ENCODE data around the gene PCSK6. TPM values are rescaled to one million over a fixed set of nuclear protein-coding genes. Genes with fewer than 3 reads are reported as not detected.

Gene PCSK6
- total RNA-seq, 2 experiments from 2014 or later, result 2.7 to 3.0 TPM

DNA sequence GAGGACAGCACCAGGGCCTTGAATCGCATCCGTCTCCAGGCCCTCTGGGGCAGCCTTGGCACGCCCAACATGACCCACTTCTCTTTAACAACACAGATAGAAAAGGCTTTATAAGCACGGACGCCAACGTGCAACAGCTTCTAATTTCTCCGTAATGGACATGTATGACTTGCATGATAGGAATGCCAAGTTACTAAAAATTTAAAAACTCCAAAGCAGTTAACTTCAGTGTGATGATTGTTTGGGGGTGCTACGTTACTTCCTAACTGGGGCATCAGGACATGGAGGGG is 163.5 kb downstream of the PCSK6 start:
- ChIA-PET CTCF (no interaction called here), POLR2A (no interaction called here)
- ATAC-seq, result no peak
- intact Hi-C loops (cut with micrococcal nuclease), result loop anchor here (10.0 kb wide), 1 partner anchor 169 kb away; no protein-coding TSS in a partner anchor
- H3K9me3 Mint-ChIP-seq, result no peaks in the 10 kb centered on the region
- H3K4me3 Mint-ChIP-seq, result no peak overlapping the region
- no peak for DNase-seq
- H3K36me3 Mint-ChIP-seq (ENCODE audit: low read depth), result no peaks in the 10 kb centered on the region
- no peak overlapping the region for H3K27ac Mint-ChIP-seq
- no peaks in the 10 kb centered on the region for H3K27me3 Mint-ChIP-seq
- TF ChIP-seq, protein P1, sequence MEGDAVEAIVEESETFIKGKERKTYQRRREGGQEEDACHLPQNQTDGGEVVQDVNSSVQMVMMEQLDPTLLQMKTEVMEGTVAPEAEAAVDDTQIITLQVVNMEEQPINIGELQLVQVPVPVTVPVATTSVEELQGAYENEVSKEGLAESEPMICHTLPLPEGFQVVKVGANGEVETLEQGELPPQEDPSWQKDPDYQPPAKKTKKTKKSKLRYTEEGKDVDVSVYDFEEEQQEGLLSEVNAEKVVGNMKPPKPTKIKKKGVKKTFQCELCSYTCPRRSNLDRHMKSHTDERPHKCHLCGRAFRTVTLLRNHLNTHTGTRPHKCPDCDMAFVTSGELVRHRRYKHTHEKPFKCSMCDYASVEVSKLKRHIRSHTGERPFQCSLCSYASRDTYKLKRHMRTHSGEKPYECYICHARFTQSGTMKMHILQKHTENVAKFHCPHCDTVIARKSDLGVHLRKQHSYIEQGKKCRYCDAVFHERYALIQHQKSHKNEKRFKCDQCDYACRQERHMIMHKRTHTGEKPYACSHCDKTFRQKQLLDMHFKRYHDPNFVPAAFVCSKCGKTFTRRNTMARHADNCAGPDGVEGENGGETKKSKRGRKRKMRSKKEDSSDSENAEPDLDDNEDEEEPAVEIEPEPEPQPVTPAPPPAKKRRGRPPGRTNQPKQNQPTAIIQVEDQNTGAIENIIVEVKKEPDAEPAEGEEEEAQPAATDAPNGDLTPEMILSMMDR (IDR thresholded peaks at IDR 0.05), result no peak
- peaks cover 4% of the 10 kb centered on the region for H3K4me1 Mint-ChIP-seq (ENCODE audit: low read depth)

DNA sequence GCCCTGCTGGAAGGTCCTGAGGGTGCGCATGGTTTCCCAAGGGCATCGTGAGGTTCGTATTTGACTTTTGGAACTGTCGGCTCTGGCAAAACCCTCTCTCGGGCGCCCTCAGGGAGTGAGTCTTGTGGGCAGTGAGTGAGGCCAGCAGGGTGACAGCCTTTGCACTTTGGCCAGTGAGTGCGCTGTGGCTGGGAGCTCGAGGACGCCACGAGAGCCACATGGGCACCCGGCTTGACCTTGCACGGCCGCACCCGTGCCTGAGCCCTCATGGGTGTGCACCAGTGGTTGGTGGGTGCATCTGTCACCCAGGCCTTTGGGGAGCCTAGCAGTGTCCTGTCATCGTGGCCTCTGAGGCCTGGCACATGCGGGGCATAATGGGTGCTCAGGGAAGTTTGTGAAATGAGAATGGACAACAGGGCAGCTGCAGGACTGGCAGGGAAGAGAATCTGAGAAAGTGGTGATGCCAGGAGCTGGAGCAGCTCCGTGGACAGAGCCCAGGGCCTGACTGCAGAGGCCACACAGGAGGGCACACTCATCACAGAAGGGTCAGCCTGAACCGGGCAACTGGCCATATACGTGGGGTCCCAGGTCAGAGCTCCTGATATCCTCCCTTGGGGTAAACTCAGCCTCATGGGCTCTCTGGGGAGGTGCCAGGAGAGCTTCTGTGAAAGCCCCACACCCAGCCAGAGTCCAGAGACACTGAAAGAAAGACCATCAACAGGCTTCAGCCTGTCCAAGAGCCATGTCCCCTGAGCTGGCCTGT is 164.1 kb downstream of the PCSK6 start:
- no peak overlapping the region for H3K4me3 Mint-ChIP-seq
- H3K36me3 Mint-ChIP-seq (ENCODE audit: low read depth), result no peaks in the 10 kb centered on the region
- no peak for DNase-seq
- intact Hi-C loops (cut with micrococcal nuclease), result loop anchor here (10.0 kb wide), 1 partner anchor 169 kb away; no protein-coding TSS in a partner anchor
- POLR2A ChIA-PET, result no interaction called here
- CTCF ChIA-PET, result no interaction called here
- H3K4me1 Mint-ChIP-seq (ENCODE audit: low read depth), result peaks cover 9% of the 10 kb centered on the region
- ATAC-seq, result no peak
- H3K27me3 Mint-ChIP-seq, result no peaks in the 10 kb centered on the region
- no peaks in the 10 kb centered on the region for H3K9me3 Mint-ChIP-seq
- no peak overlapping the region for H3K27ac Mint-ChIP-seq
- TF ChIP-seq, protein P1 (IDR thresholded peaks at IDR 0.05), result no peak

DNA sequence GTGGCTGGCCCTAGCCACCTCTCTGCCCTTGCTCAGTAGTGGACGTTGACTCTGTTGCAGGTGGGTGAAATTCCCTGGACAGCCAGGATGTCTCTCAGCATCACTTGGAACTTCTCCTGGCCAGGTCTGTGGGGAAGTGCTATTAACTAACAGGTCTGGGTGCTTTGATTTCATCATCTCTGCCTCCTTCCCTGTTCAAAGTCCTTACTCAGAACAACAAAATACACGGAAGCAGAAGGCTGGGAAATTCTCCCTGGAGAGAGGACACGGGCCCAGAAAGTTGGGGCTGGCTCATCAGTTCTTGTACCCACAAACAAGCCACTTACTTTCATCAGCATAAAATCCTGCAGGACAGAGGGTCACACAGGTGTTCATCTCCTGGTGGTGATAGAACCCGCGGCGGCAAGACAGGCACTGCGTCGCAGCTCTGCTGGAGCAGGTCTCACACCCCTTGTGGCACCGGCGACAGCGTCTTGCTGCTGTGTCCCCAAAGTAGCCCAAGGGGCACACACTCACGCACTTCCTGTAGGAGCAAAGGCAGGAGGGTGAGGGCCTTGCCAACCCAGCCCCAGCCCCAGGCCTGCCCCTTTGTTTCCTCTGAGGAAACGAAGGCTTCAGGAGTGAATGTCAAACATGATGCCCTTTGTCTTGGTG is 164.9 kb downstream of the PCSK6 start:
- no peaks in the 10 kb centered on the region for H3K9me3 Mint-ChIP-seq
- peaks cover 13% of the 10 kb centered on the region for H3K4me1 Mint-ChIP-seq (ENCODE audit: low read depth)
- H3K36me3 Mint-ChIP-seq (ENCODE audit: low read depth), result no peaks in the 10 kb centered on the region
- ChIA-PET CTCF (no interaction called here), POLR2A (no interaction called here)
- DNase-seq (no peak), ATAC-seq (no peak)
- TF ChIP-seq, protein P1 (IDR thresholded peaks at IDR 0.05), result no peak
- H3K27ac Mint-ChIP-seq, result no peak overlapping the region
- intact Hi-C loops (cut with micrococcal nuclease), result loop anchor here (10.0 kb wide), 1 partner anchor 170 kb away; no protein-coding TSS in a partner anchor
- H3K27me3 Mint-ChIP-seq, result no peaks in the 10 kb centered on the region
- no peak overlapping the region for H3K4me3 Mint-ChIP-seq

DNA sequence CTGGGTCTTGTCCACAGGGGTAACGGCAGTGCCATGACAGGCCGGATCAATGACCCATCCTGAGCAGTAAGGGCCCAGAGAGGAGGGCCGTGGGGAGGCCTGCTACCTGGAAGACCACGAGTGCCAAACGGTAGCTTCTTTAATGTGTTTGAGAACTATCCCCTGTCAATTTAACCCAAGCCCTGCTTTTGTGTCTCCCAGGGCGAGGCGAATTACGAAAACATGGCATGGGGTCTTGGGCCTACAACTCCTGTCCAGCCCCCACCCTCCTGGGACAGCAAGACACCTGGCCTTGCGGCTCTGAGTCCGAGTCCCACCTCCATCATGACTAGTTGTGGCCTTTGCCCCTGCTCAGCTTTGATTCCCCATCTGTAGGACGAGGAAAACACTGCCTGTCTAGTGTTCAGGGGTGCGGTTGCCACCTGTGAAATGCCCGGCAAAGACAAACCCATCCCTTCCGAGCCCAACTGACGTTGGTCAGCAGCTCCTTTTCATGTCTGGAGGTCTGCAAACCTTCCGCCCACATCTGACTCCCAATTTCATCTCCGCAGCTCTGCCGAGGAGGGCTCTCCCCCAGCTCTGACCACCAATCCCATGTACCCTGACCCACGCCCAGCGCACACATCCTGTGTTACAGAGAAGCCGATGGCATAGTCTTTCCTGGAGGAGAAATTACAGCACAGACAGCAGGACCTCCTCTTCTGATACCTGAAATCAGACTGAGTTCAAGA is 165.5 kb downstream of the PCSK6 start:
- Mint-ChIP-seq H3K4me3 (no peak overlapping the region), H3K27me3 (no peaks in the 10 kb centered on the region), H3K4me1 (ENCODE audit: low read depth) (peaks cover 14% of the 10 kb centered on the region), H3K27ac (no peak overlapping the region), H3K9me3 (no peaks in the 10 kb centered on the region), H3K36me3 (ENCODE audit: low read depth) (no peaks in the 10 kb centered on the region)
- intact Hi-C loops (cut with micrococcal nuclease), result loop anchor here (10.0 kb wide), 1 partner anchor 171 kb away; no protein-coding TSS in a partner anchor
- TF ChIP-seq, protein P1 (IDR thresholded peaks at IDR 0.05), result no peak
- CTCF ChIA-PET, result no interaction called here
- DNase-seq, result no peak
- POLR2A ChIA-PET, result no interaction called here
- ATAC-seq, result no peak
